GM12878 (cell line): Measurements from ENCODE around the gene TIGD1. TPM values are rescaled to one million over a fixed set of nuclear protein-coding genes. Genes with fewer than 3 reads are reported as not detected.

Source experiments
- ATAC-seq: fragments of 200-7000 bp; cut with Tn5 transposase; 3 replicates; pipeline ENCODE4 v1.9.1; 2020; ENCODE audit warnings: mild to moderate bottlenecking, moderate library complexity
- BruUV-seq: library from RNA; stranded (reverse); fragments of 400-500 nt; replicated peaks from 2 replicates; lab custom pipeline; 2021; lab: Mats Ljungman, UMichigan
- CTCF ChIA-PET: fragments of 300-600 bp; sonication (Branson Sonifier 250); formaldehyde crosslinking; extraction: SDS; loops from one replicate; lab custom pipeline; 2021; ENCODE audit warnings: inconsistent platforms; lab: Yijun Ruan, JAX
- POLR2A ChIA-PET: fragments of 350-600 bp; formaldehyde crosslinking; extraction: SDS; loops from one replicate; lab custom pipeline; 2021; ENCODE audit warnings: inconsistent platforms; lab: Charles Lee
- RAD21 ChIA-PET: fragments of 300-600 bp; sonication (Branson Sonifier 250); formaldehyde crosslinking; loops from one replicate; lab custom pipeline; 2023; ENCODE audit warnings: antibody characterized with exemption; ENCODE audit not compliant: unreplicated experiment; lab: Charles Lee
- SMC1A ChIA-PET: fragments of 300-600 bp; sonication (Branson Sonifier 250); formaldehyde crosslinking; loops from one replicate; lab custom pipeline; 2023; ENCODE audit not compliant: unreplicated experiment, uncharacterized antibody; lab: Charles Lee
- DNase-seq: peaks from one replicate; pipeline ENCODE4 v3.0.0-alpha.2; 2011; ENCODE audit warnings: low read depth, low spot score
- FAIRE-seq: peaks from 3 replicates; lab custom pipeline; 2011; peaks lifted over from hg19 to GRCh38; lab: Jason Lieb, UNC
- H2AFZ ChIP-seq: 2 replicates; pipeline ENCODE4 v1.6.0; 2011; ENCODE audit warnings: low read depth, low read length, control low read depth; ENCODE audit not compliant: control insufficient read depth
- H3K27ac ChIP-seq: 2 replicates; pipeline ENCODE4 v1.5.1; 2011; ENCODE audit warnings: control low read depth; ENCODE audit not compliant: control insufficient read depth, insufficient read depth
- H3K27me3 ChIP-seq, 2 experiments: replicated peaks in 1 of 2; 2 replicates each; pipeline versions ENCODE4 v1.6.0 to v1.6.1; 2011; ENCODE audit warnings: low read length in 1 of 2; ENCODE audit not compliant: control insufficient read depth in 2 of 2, insufficient read depth in 2 of 2
- H3K36me3 ChIP-seq, 2 experiments: 2 replicates each; pipeline ENCODE4 v1.5.1; 2011; ENCODE audit warnings: low read length in 1 of 2; ENCODE audit not compliant: control insufficient read depth in 2 of 2, insufficient read depth in 2 of 2
- H3K4me1 ChIP-seq: 2 replicates; pipeline ENCODE4 v1.6.1; 2011; ENCODE audit warnings: mild to moderate bottlenecking, low read length, moderate library complexity, mixed read lengths; ENCODE audit not compliant: control insufficient read depth, insufficient read depth
- H3K4me2 ChIP-seq: 2 replicates; pipeline ENCODE4 v1.6.0; 2011; ENCODE audit warnings: control low read depth; ENCODE audit not compliant: control insufficient read depth, insufficient read depth
- H3K4me3 ChIP-seq: fragments of 200-600 bp; sonication (generic); 2 replicates; pipeline ENCODE4 v1.5.1; 2016
- H3K79me2 ChIP-seq: 2 replicates; pipeline ENCODE4 v1.6.0; 2011; ENCODE audit warnings: low read length; ENCODE audit not compliant: control insufficient read depth, insufficient read depth
- H3K9ac ChIP-seq: 2 replicates; pipeline ENCODE4 v1.8.0; 2011; ENCODE audit warnings: low read length, control low read depth, mixed read lengths; ENCODE audit not compliant: control insufficient read depth, insufficient read depth
- H3K9me3 ChIP-seq: replicated peaks from 3 replicates; pipeline ENCODE4 v1.5.1; 2011; ENCODE audit warnings: mild to moderate bottlenecking, low read length; ENCODE audit not compliant: control insufficient read depth, insufficient read depth
- H4K20me1 ChIP-seq: 2 replicates; pipeline ENCODE4 v1.6.0; 2011; ENCODE audit not compliant: control insufficient read depth, insufficient read depth
- BACH1 ChIP-seq: fragments of 450-650 bp; IDR thresholded peaks from 2 replicates; pipeline ENCODE4 v1.6.1; 2017; ENCODE audit warnings: mild to moderate bottlenecking, borderline replicate concordance
- CHD1 ChIP-seq: IDR thresholded peaks from 2 replicates; pipeline ENCODE4 v1.6.1; 2012; ENCODE audit warnings: low read depth, low read length, improper control_type of control experiment
- E4F1 ChIP-seq: fragments of 450-650 bp; IDR thresholded peaks from 2 replicates; pipeline ENCODE4 v1.6.1; 2018; ENCODE audit warnings: borderline replicate concordance, mild to moderate bottlenecking; ENCODE audit not compliant: partially characterized antibody
- EZH2 ChIP-seq: IDR thresholded peaks from 2 replicates; pipeline ENCODE4 v1.6.1; 2012; ENCODE audit warnings: low read depth, mild to moderate bottlenecking, control low read depth, inconsistent platforms, low read length, borderline replicate concordance; ENCODE audit not compliant: control insufficient read depth
- PAX8 ChIP-seq: fragments of 450-650 bp; IDR thresholded peaks from 2 replicates; pipeline ENCODE4 v1.6.1; 2017; ENCODE audit warnings: mild to moderate bottlenecking, moderate library complexity
- WGBS: methylation state at CpG from one replicate; pipeline ENCODE4 v1.1.6; 2016; ENCODE audit warnings: low lambda C conversion rate; ENCODE audit not compliant: insufficient replicate concordance, insufficient coverage; ENCODE audit errors: missing lambda C conversion rate; 5-methylcytosine and 5-hydroxymethylcytosine counted together
- in situ Hi-C: fragments of 300-500 bp; cut with MboI; formaldehyde crosslinking; loops from 9 replicates; pipeline ENCODE4 v1.14.3; 2018; ENCODE audit warnings: mixed read lengths
- intact Hi-C: fragments of 100-400 bp; cut with micrococcal nuclease; formaldehyde crosslinking; loops from one replicate; pipeline ENCODE4 v1.14.2; 2022; ENCODE audit not compliant: unreplicated experiment
- polyA plus RNA-seq, 11 experiments: library from polyadenylated mRNA; depleted of rRNA in 4 of 11; unstranded in 6 of 11; stranded (reverse) in 5 of 11; fragments of >200 nt; fragmentation: Nextera tagmentation in 4 of 11; fragmentation: Illumina TruSeq in 1 of 11; extraction: Ambion mirVana in 4 of 11; extraction: Trizol in 1 of 11; gene quantifications; 1 replicate in 1 of 11; 2 replicates in 10 of 11; pipeline versions ENCODE4 v1.2.1 to v1.2.3, GENCODE V29; 2011 to 2016; ENCODE audit warnings: inconsistent platforms in 2 of 11, missing spikeins in 2 of 11, low read depth in 1 of 11
- total RNA-seq, 4 experiments: library from RNA; depleted of rRNA in 3 of 4; stranded (reverse); fragments of >200 nt in 3 of 4; fragmentation: Illumina TruSeq in 1 of 4; extraction: Trizol in 1 of 4; gene quantifications; 2 replicates each; pipeline versions ENCODE4 v1.2.1 to v1.2.3, GENCODE V29; 2013 to 2021

The TIGD1 gene
- total and polyA plus RNA-seq, 10 of the 15 experiments (the other 5 are each of a cell fraction or from before 2014, with no cell fraction given) = 1.4 to 8.4 (median 5.6) TPM

GRCh38 chr2:232598293-232598692 is 47.9 kb upstream of the TIGD1 start:
- Histone ChIP-seq H4K20me1 (no peaks in the 10 kb centered on the region), H2AFZ (no peak overlapping the region), H3K4me1 (no peaks in the 10 kb centered on the region), H3K9me3 (no peaks in the 10 kb centered on the region), H3K36me3 (no peaks in the 10 kb centered on the region)
- no TSS peak for BruUV-seq
- FAIRE-seq = no peak
- ChIA-PET RAD21 (no interaction called here), SMC1A (no interaction called here), POLR2A (no interaction called here)
- WGBS = 54% methylated on average over 4 of the region's 4 CpGs
- TF ChIP-seq EZH2 (no peak), BACH1 (no peak), E4F1 (no peak), CHD1 (no peak), PAX8 (no peak)
- TF ChIP-seq, all 136 proteins: peak for 0
- in situ Hi-C loops (no loop called here), intact Hi-C loops (no loop called here)
- no peak overlapping the region for H3K27ac ChIP-seq
- no peak for DNase-seq
- no peak overlapping the region for H3K9ac ChIP-seq
- no peak overlapping the region for H3K4me2 ChIP-seq
- H3K4me3 ChIP-seq = no peak overlapping the region
- CTCF ChIA-PET = interaction anchor here (1.2 kb wide), 1 partner anchor 456 kb away, joined by 3 read pairs; no protein-coding TSS in a partner anchor
- ATAC-seq = no peak
- H3K79me2 ChIP-seq = no peaks in the 10 kb centered on the region
- no peaks in the 10 kb centered on the region for H3K27me3 ChIP-seq
